Liver (tissue), 3 donors: Measurements from ENCODE around the gene TFF1.

Experiments
- CTCF ChIP-seq: fragments of 150-350 bp; IDR thresholded peaks from 2 replicates; pipeline ENCODE4 v1.5.1; 2017; ENCODE audit warnings: improper control_type of control experiment, low read depth, low read length; ENCODE audit not compliant: missing input control
- EGR1 ChIP-seq, 2 donors: IDR thresholded peaks; 2 replicates each; pipeline ENCODE4 v1.6.1; 2016 to 2018; ENCODE audit warnings: antibody characterized with exemption in 2 of 2, low read depth in 2 of 2
- GABPA ChIP-seq, 2 donors: IDR thresholded peaks in 1 of 2; conservative IDR thresholded peaks in 1 of 2; 2 replicates each; pipeline ENCODE4 v1.6.1; 2016; ENCODE audit warnings: antibody characterized with exemption in 2 of 2, mild to moderate bottlenecking in 1 of 2, moderate library complexity in 1 of 2
- YY1 ChIP-seq: IDR thresholded peaks from 2 replicates; pipeline ENCODE4 v1.6.1; 2016; ENCODE audit warnings: antibody characterized with exemption, mild to moderate bottlenecking
- donor health status: healthy.
- donor health status: healthy.

GRCh38 chr21:42321845-42322244 lies 44.5 kb downstream of the TFF1 start:
- TF ChIP-seq CTCF (no peak), YY1 (no peak), GABPA (IDR thresholded peaks at IDR 0.05 in 1 of 2, conservative IDR thresholded peaks at IDR 0.05 in 1 of 2) (no peak), EGR1 (IDR thresholded peaks at IDR 0.05; ENCODE audit: low read depth in 2 of 2) (no peak)
